Loucy (cell line): ENCODE results near the gene CLK2.
"Not testable (repeated sequence)": the region's sequence is repeated elsewhere in the genome, so short reads cannot be mapped to it uniquely, and the experiment has no call there.

Source experiments
- H2AFZ ChIP-seq: fragments of 200-600 bp; sonication (generic); 2 replicates; pipeline ENCODE4 v1.6.0; 2016; ENCODE audit warnings: antibody characterized with exemption, mild to moderate bottlenecking, low read length, moderate library complexity
- H3F3A ChIP-seq: fragments of 200-600 bp; 2 replicates; pipeline ENCODE4 v1.6.0; 2016; ENCODE audit warnings: antibody characterized with exemption, low read depth, mild to moderate bottlenecking
- H3K27me3 ChIP-seq: fragments of 200-600 bp; sonication (generic); 2 replicates; pipeline ENCODE4 v1.6.1; 2014; ENCODE audit warnings: low read length, mild to moderate bottlenecking; ENCODE audit not compliant: insufficient read depth, poor library complexity, severe bottlenecking
- H3K36me3 ChIP-seq: fragments of 200-600 bp; sonication (generic); 2 replicates; pipeline ENCODE4 v1.6.1; 2016; ENCODE audit warnings: low read length; ENCODE audit not compliant: insufficient read depth
- H3K4me1 ChIP-seq: fragments of 200-600 bp; sonication (generic); 2 replicates; pipeline ENCODE4 v1.5.1; 2014; ENCODE audit warnings: low read length, mild to moderate bottlenecking; ENCODE audit not compliant: insufficient read depth, poor library complexity, severe bottlenecking
- H3K4me2 ChIP-seq: fragments of 200-600 bp; sonication (generic); 2 replicates; pipeline ENCODE4 v1.6.0; 2014; ENCODE audit warnings: antibody characterized with exemption, low read length, low read depth, mild to moderate bottlenecking; ENCODE audit not compliant: poor library complexity, severe bottlenecking
- H3K4me3 ChIP-seq: fragments of 200-600 bp; sonication (generic); 2 replicates; pipeline ENCODE4 v1.5.1; 2014; ENCODE audit warnings: low read length, mild to moderate bottlenecking, mixed read lengths; ENCODE audit not compliant: poor library complexity, severe bottlenecking
- H3K79me2 ChIP-seq: fragments of 200-600 bp; sonication (generic); 2 replicates; pipeline ENCODE4 v1.6.1; 2014; ENCODE audit warnings: low read length; ENCODE audit not compliant: insufficient read depth
- H3K9ac ChIP-seq: fragments of 200-600 bp; sonication (generic); 2 replicates; pipeline ENCODE4 v1.6.0; 2014; ENCODE audit warnings: mild to moderate bottlenecking, low read depth, low read length, moderate library complexity; ENCODE audit not compliant: poor library complexity, severe bottlenecking
- H3K9me2 ChIP-seq: fragments of 200-600 bp; sonication (generic); replicated peaks from 2 replicates; pipeline ENCODE4 v1.6.1; 2016; ENCODE audit warnings: low read depth, low read length, mixed read lengths
- H3K9me3 ChIP-seq: fragments of 200-600 bp; sonication (generic); 2 replicates; pipeline ENCODE4 v1.6.1; 2014; ENCODE audit warnings: mild to moderate bottlenecking, antibody characterized with exemption, low read length, low read depth; ENCODE audit not compliant: insufficient read depth
- H4K20me1 ChIP-seq: fragments of 200-600 bp; sonication (generic); 2 replicates; pipeline ENCODE4 v1.6.0; 2014; ENCODE audit warnings: antibody characterized with exemption, low read length, mild to moderate bottlenecking; ENCODE audit not compliant: insufficient read depth, poor library complexity, severe bottlenecking
- CTCF ChIP-seq: fragments of 200-600 bp; sonication (generic); conservative IDR thresholded peaks from 2 replicates; pipeline ENCODE4 v1.5.1; 2014; ENCODE audit warnings: mild to moderate bottlenecking, antibody characterized with exemption, low read length
- EZH2phosphoT487 ChIP-seq: fragments of 200-600 bp; IDR thresholded peaks from 2 replicates; pipeline ENCODE4 v1.6.1; 2018; ENCODE audit warnings: antibody characterized with exemption, mild to moderate bottlenecking, moderate library complexity, borderline replicate concordance

Gene CLK2

GRCh38 chr1:155226188-155226909, 47.0 kb downstream of the CLK2 start:
- Histone ChIP-seq H3K36me3 (no peaks in the 10 kb centered on the region), H3K4me3 (peak overlapping the region; percentile 98), H3K79me2 (peaks cover 37% of the 10 kb centered on the region), H3K27me3 (peaks cover 5% of the 10 kb centered on the region), H3K9me3 (no peaks in the 10 kb centered on the region), H3K9me2 (no peaks in the 10 kb centered on the region), H3F3A (peaks cover 5% of the 10 kb centered on the region; the same call in 1 of the 2 replicates), H3K4me1 (peaks cover 24% of the 10 kb centered on the region), H4K20me1 (peaks cover 9% of the 10 kb centered on the region), H2AFZ (peak overlapping the region; percentile 85), H3K9ac (peak overlapping the region; percentile 99), H3K4me2 (peak overlapping the region; percentile 90)
- TF ChIP-seq CTCF (peak; percentile 86), EZH2phosphoT487 (no peak)

GRCh38 chr1:155225404-155225759, 47.9 kb downstream of the CLK2 start:
- H3K9ac ChIP-seq = peak overlapping the region; percentile 99
- H3K36me3 ChIP-seq, H3K27me3 ChIP-seq, H3K9me3 ChIP-seq, H3F3A ChIP-seq, H2AFZ ChIP-seq, H4K20me1 ChIP-seq, H3K9me2 ChIP-seq: not testable (repeated sequence)
- peak overlapping the region; percentile 98 for H3K4me3 ChIP-seq
- peak overlapping the region; percentile 90 for H3K4me2 ChIP-seq
- H3K4me1 ChIP-seq = peaks cover 24% of the 10 kb centered on the region
- peaks cover 37% of the 10 kb centered on the region for H3K79me2 ChIP-seq

- TF ChIP-seq CTCF = no peak
- no peak for TF ChIP-seq EZH2phosphoT487
- Histone ChIP-seq H2AFZ (no peak overlapping the region), H3K9ac (no peak overlapping the region), H4K20me1 (peaks cover 9% of the 10 kb centered on the region), H3K9me3 (no peaks in the 10 kb centered on the region), H3F3A (peaks cover 5% of the 10 kb centered on the region; the same call in 1 of the 2 replicates), H3K27me3 (peaks cover 5% of the 10 kb centered on the region), H3K4me2 (no peak overlapping the region), H3K4me1 (peaks cover 31% of the 10 kb centered on the region), H3K79me2 (peaks cover 34% of the 10 kb centered on the region), H3K9me2 (no peaks in the 10 kb centered on the region), H3K4me3 (no peak overlapping the region), H3K36me3 (no peaks in the 10 kb centered on the region)
Measured at GRCh38 chr1:155223047-155223446, 50.3 kb downstream of the CLK2 start.

GRCh38 chr1:155220211-155220965, 52.9 kb downstream of the CLK2 start:
- H4K20me1 ChIP-seq, H3K4me3 ChIP-seq, H3K9me2 ChIP-seq, H3K9ac ChIP-seq, H3K9me3 ChIP-seq, H3K27me3 ChIP-seq, H3K36me3 ChIP-seq, H3F3A ChIP-seq: not testable (repeated sequence)
- H2AFZ ChIP-seq = 0 out of 2 replicates have a peak overlapping the region, but pooled peaks have one; percentile 80
- H3K4me2 ChIP-seq = peak overlapping the region; percentile 75
- peaks cover 15% of the 10 kb centered on the region for H3K79me2 ChIP-seq
- H3K4me1 ChIP-seq = peaks cover 17% of the 10 kb centered on the region
